ENCODE results near the gene KMT5C.

DNA sequence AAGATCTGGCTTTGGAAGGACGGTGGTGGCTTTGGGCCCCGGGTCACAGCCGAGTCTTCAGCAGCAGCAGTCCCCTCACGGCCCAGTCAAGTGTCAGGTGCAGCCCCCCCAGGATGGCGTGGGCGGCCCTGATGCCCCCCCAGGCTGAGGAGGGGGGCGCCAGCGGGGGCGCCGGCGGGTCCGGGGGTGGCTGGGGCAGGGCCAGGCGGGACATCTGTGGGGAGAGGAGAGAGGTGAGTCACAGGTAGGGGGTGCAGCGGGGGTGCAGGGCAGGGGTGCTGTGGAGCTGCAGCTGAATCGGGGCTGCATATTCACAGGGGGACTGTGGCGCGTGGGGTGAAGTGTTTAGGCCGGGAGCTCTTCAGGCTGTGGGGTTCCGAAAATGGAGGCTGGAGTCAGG is 26.3 kb downstream of the KMT5C start:
- TF ChIP-seq, protein P1, sequence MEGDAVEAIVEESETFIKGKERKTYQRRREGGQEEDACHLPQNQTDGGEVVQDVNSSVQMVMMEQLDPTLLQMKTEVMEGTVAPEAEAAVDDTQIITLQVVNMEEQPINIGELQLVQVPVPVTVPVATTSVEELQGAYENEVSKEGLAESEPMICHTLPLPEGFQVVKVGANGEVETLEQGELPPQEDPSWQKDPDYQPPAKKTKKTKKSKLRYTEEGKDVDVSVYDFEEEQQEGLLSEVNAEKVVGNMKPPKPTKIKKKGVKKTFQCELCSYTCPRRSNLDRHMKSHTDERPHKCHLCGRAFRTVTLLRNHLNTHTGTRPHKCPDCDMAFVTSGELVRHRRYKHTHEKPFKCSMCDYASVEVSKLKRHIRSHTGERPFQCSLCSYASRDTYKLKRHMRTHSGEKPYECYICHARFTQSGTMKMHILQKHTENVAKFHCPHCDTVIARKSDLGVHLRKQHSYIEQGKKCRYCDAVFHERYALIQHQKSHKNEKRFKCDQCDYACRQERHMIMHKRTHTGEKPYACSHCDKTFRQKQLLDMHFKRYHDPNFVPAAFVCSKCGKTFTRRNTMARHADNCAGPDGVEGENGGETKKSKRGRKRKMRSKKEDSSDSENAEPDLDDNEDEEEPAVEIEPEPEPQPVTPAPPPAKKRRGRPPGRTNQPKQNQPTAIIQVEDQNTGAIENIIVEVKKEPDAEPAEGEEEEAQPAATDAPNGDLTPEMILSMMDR (conservative IDR thresholded peaks at IDR 0.05; ENCODE audit: low read depth in 2 of 2), result no peak
- no peak for TF ChIP-seq EZH2phosphoT487 (IDR thresholded peaks at IDR 0.05; ENCODE audit: unreplicated experiment)
- no peak for TF ChIP-seq POLR2AphosphoS5 (IDR thresholded peaks at IDR 0.05; ENCODE audit: low read depth)
- no peak for TF ChIP-seq EZH2 (IDR thresholded peaks at IDR 0.05; ENCODE audit: low read depth, unreplicated experiment)
- no peak for TF ChIP-seq CREB1 (CRISPR knock-in tag; IDR thresholded peaks at IDR 0.05; ENCODE audit: low read depth)
- TF ChIP-seq NANOG (IDR thresholded peaks at IDR 0.05; ENCODE audit: borderline replicate concordance), result no peak
- TF ChIP-seq, protein P2, sequence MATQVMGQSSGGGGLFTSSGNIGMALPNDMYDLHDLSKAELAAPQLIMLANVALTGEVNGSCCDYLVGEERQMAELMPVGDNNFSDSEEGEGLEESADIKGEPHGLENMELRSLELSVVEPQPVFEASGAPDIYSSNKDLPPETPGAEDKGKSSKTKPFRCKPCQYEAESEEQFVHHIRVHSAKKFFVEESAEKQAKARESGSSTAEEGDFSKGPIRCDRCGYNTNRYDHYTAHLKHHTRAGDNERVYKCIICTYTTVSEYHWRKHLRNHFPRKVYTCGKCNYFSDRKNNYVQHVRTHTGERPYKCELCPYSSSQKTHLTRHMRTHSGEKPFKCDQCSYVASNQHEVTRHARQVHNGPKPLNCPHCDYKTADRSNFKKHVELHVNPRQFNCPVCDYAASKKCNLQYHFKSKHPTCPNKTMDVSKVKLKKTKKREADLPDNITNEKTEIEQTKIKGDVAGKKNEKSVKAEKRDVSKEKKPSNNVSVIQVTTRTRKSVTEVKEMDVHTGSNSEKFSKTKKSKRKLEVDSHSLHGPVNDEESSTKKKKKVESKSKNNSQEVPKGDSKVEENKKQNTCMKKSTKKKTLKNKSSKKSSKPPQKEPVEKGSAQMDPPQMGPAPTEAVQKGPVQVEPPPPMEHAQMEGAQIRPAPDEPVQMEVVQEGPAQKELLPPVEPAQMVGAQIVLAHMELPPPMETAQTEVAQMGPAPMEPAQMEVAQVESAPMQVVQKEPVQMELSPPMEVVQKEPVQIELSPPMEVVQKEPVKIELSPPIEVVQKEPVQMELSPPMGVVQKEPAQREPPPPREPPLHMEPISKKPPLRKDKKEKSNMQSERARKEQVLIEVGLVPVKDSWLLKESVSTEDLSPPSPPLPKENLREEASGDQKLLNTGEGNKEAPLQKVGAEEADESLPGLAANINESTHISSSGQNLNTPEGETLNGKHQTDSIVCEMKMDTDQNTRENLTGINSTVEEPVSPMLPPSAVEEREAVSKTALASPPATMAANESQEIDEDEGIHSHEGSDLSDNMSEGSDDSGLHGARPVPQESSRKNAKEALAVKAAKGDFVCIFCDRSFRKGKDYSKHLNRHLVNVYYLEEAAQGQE (IDR thresholded peaks at IDR 0.05; ENCODE audit: unreplicated experiment), result no peak
- TF ChIP-seq, protein P3, sequence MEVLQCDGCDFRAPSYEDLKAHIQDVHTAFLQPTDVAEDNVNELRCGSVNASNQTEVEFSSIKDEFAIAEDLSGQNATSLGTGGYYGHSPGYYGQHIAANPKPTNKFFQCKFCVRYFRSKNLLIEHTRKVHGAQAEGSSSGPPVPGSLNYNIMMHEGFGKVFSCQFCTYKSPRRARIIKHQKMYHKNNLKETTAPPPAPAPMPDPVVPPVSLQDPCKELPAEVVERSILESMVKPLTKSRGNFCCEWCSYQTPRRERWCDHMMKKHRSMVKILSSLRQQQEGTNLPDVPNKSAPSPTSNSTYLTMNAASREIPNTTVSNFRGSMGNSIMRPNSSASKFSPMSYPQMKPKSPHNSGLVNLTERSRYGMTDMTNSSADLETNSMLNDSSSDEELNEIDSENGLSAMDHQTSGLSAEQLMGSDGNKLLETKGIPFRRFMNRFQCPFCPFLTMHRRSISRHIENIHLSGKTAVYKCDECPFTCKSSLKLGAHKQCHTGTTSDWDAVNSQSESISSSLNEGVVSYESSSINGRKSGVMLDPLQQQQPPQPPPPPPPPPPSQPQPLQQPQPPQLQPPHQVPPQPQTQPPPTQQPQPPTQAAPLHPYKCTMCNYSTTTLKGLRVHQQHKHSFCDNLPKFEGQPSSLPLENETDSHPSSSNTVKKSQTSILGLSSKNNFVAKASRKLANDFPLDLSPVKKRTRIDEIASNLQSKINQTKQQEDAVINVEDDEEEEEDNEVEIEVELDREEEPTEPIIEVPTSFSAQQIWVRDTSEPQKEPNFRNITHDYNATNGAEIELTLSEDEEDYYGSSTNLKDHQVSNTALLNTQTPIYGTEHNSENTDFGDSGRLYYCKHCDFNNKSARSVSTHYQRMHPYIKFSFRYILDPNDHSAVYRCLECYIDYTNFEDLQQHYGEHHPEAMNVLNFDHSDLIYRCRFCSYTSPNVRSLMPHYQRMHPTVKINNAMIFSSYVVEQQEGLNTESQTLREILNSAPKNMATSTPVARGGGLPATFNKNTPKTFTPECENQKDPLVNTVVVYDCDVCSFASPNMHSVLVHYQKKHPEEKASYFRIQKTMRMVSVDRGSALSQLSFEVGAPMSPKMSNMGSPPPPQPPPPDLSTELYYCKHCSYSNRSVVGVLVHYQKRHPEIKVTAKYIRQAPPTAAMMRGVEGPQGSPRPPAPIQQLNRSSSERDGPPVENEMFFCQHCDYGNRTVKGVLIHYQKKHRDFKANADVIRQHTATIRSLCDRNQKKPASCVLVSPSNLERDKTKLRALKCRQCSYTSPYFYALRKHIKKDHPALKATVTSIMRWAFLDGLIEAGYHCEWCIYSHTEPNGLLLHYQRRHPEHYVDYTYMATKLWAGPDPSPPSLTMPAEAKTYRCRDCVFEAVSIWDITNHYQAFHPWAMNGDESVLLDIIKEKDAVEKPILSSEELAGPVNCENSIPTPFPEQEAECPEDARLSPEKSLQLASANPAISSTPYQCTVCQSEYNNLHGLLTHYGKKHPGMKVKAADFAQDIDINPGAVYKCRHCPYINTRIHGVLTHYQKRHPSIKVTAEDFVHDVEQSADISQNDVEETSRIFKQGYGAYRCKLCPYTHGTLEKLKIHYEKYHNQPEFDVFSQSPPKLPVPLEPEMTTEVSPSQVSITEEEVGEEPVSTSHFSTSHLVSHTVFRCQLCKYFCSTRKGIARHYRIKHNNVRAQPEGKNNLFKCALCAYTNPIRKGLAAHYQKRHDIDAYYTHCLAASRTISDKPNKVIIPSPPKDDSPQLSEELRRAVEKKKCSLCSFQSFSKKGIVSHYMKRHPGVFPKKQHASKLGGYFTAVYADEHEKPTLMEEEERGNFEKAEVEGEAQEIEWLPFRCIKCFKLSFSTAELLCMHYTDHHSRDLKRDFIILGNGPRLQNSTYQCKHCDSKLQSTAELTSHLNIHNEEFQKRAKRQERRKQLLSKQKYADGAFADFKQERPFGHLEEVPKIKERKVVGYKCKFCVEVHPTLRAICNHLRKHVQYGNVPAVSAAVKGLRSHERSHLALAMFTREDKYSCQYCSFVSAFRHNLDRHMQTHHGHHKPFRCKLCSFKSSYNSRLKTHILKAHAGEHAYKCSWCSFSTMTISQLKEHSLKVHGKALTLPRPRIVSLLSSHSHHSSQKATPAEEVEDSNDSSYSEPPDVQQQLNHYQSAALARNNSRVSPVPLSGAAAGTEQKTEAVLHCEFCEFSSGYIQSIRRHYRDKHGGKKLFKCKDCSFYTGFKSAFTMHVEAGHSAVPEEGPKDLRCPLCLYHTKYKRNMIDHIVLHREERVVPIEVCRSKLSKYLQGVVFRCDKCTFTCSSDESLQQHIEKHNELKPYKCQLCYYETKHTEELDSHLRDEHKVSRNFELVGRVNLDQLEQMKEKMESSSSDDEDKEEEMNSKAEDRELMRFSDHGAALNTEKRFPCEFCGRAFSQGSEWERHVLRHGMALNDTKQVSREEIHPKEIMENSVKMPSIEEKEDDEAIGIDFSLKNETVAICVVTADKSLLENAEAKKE (CRISPR knock-in tag; IDR thresholded peaks at IDR 0.05), result no peak
- TF ChIP-seq, protein P4, sequence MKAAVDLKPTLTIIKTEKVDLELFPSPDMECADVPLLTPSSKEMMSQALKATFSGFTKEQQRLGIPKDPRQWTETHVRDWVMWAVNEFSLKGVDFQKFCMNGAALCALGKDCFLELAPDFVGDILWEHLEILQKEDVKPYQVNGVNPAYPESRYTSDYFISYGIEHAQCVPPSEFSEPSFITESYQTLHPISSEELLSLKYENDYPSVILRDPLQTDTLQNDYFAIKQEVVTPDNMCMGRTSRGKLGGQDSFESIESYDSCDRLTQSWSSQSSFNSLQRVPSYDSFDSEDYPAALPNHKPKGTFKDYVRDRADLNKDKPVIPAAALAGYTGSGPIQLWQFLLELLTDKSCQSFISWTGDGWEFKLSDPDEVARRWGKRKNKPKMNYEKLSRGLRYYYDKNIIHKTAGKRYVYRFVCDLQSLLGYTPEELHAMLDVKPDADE (IDR thresholded peaks at IDR 0.05), result no peak
- TF ChIP-seq JUNB (IDR thresholded peaks at IDR 0.05; ENCODE audit: unreplicated experiment), result no peak
- TF ChIP-seq ZNF114 (CRISPR knock-in tag; IDR thresholded peaks at IDR 0.05), result no peak
- TF ChIP-seq ZNF331 (CRISPR knock-in tag; IDR thresholded peaks at IDR 0.05; ENCODE audit: low read depth), result no peak

Measured in GM23338 (cell line).